BLaER1 (cell line): ENCODE data around the gene SLCO2B1.

Source experiments
- H3K27ac ChIP-seq: shearing (Covaris generic); formaldehyde crosslinking; 2 replicates; pipeline ENCODE4 v1.8.1; 2022
- H3K27me3 ChIP-seq: shearing (Covaris generic); formaldehyde crosslinking; 2 replicates; pipeline ENCODE4 v1.8.1; 2022
- H3K36me3 ChIP-seq: shearing (Covaris generic); formaldehyde crosslinking; 2 replicates; pipeline ENCODE4 v1.8.1; 2022
- H3K4me1 ChIP-seq: shearing (Covaris generic); formaldehyde crosslinking; 2 replicates; pipeline ENCODE4 v1.8.1; 2022
- H3K4me2 ChIP-seq: shearing (Covaris generic); formaldehyde crosslinking; 2 replicates; pipeline ENCODE4 v1.8.1; 2022
- H3K4me3 ChIP-seq: shearing (Covaris generic); formaldehyde crosslinking; 2 replicates; pipeline ENCODE4 v1.8.1; 2022
- H3K9ac ChIP-seq: shearing (Covaris generic); formaldehyde crosslinking; 2 replicates; pipeline ENCODE4 v1.8.1; 2022
- H3K9me3 ChIP-seq: shearing (Covaris generic); formaldehyde crosslinking; 2 replicates; pipeline ENCODE4 v1.8.1; 2022
- H4K20me1 ChIP-seq: shearing (Covaris generic); formaldehyde crosslinking; 2 replicates; pipeline ENCODE4 v1.8.1; 2022
- Cebpa-rat ChIP-seq: shearing (Covaris generic); IDR thresholded peaks from 2 replicates; pipeline ENCODE4 v1.8.1; 2022

SLCO2B1 gene

GRCh38 chr11:75152651-75153427, 1.9 kb downstream of the SLCO2B1 start:
- H3K9ac ChIP-seq: no peak overlapping the region
- no peaks in the 10 kb centered on the region for H3K27me3 ChIP-seq
- H3K4me1 ChIP-seq: peaks cover 42% of the 10 kb centered on the region
- H3K9me3 ChIP-seq: no peaks in the 10 kb centered on the region
- no peaks in the 10 kb centered on the region for H4K20me1 ChIP-seq
- no peak overlapping the region for H3K27ac ChIP-seq
- TF ChIP-seq Cebpa-rat: no peak
- no peak overlapping the region for H3K4me3 ChIP-seq
- no peaks in the 10 kb centered on the region for H3K36me3 ChIP-seq
- H3K4me2 ChIP-seq: peak overlapping the region; percentile 47

GRCh38 chr11:75154646-75155569, 4.0 kb downstream of the SLCO2B1 start:
- Histone ChIP-seq H3K4me1 (peaks cover 50% of the 10 kb centered on the region), H3K27me3 (no peaks in the 10 kb centered on the region), H3K27ac (no peak overlapping the region), H3K4me3 (no peak overlapping the region), H4K20me1 (peaks cover 5% of the 10 kb centered on the region; the same call in 1 of the 2 replicates), H3K4me2 (peak overlapping the region; percentile 37), H3K36me3 (no peaks in the 10 kb centered on the region), H3K9ac (no peak overlapping the region), H3K9me3 (no peaks in the 10 kb centered on the region)
- no peak for TF ChIP-seq Cebpa-rat

GRCh38 chr11:75155570-75156422, 4.9 kb downstream of the SLCO2B1 start:
- Histone ChIP-seq H3K9ac (no peak overlapping the region), H3K4me1 (peaks cover 57% of the 10 kb centered on the region), H3K4me2 (peak overlapping the region; percentile 37; the same call in 1 of the 2 replicates), H4K20me1 (peaks cover 7% of the 10 kb centered on the region; the same call in 1 of the 2 replicates), H3K9me3 (no peaks in the 10 kb centered on the region), H3K27ac (no peak overlapping the region), H3K4me3 (no peak overlapping the region), H3K36me3 (no peaks in the 10 kb centered on the region), H3K27me3 (no peaks in the 10 kb centered on the region)
- TF ChIP-seq Cebpa-rat: no peak

- H3K9me3 ChIP-seq: no peaks in the 10 kb centered on the region
- no peaks in the 10 kb centered on the region for H3K36me3 ChIP-seq
- H3K9ac ChIP-seq: no peak overlapping the region
- H3K4me1 ChIP-seq: peaks cover 69% of the 10 kb centered on the region
- H4K20me1 ChIP-seq: peaks cover 7% of the 10 kb centered on the region; the same call in 1 of the 2 replicates
- H3K27ac ChIP-seq: no peak overlapping the region
- no peak for TF ChIP-seq Cebpa-rat
- H3K4me3 ChIP-seq: no peak overlapping the region
- H3K4me2 ChIP-seq: 0 out of 2 replicates have a peak overlapping the region, but pooled peaks have one; percentile 96
- H3K27me3 ChIP-seq: no peaks in the 10 kb centered on the region
Measured at GRCh38 chr11:75158241-75158640, 7.3 kb downstream of the SLCO2B1 start.

- Histone ChIP-seq H3K9me3 (no peaks in the 10 kb centered on the region), H3K36me3 (no peaks in the 10 kb centered on the region), H3K9ac (no peak overlapping the region), H3K27ac (peak overlapping the region; percentile 69), H3K4me1 (peaks cover 70% of the 10 kb centered on the region), H3K27me3 (no peaks in the 10 kb centered on the region), H3K4me2 (peak overlapping the region; percentile 96), H4K20me1 (peaks cover 7% of the 10 kb centered on the region; the same call in 1 of the 2 replicates), H3K4me3 (no peak overlapping the region)
- no peak for TF ChIP-seq Cebpa-rat
Measured at GRCh38 chr11:75158696-75159150, 7.8 kb downstream of the SLCO2B1 start.

- Histone ChIP-seq H3K4me3 (0 out of 2 replicates have a peak overlapping the region, but pooled peaks have one; percentile 38), H3K27me3 (no peaks in the 10 kb centered on the region), H3K9me3 (no peaks in the 10 kb centered on the region), H3K27ac (peak overlapping the region; percentile 69), H3K36me3 (no peaks in the 10 kb centered on the region), H3K4me1 (peaks cover 76% of the 10 kb centered on the region), H3K4me2 (peak overlapping the region; percentile 96), H3K9ac (peak overlapping the region; percentile 21; the same call in 1 of the 2 replicates), H4K20me1 (peaks cover 7% of the 10 kb centered on the region; the same call in 1 of the 2 replicates)
- no peak for TF ChIP-seq Cebpa-rat
Measured at GRCh38 chr11:75159151-75159953, 8.4 kb downstream of the SLCO2B1 start.

- peak overlapping the region; percentile 74 for H3K27ac ChIP-seq
- no peak overlapping the region for H3K9ac ChIP-seq
- H3K36me3 ChIP-seq: no peaks in the 10 kb centered on the region
- peak overlapping the region; percentile 38; the same call in 1 of the 2 replicates for H3K4me3 ChIP-seq
- H3K27me3 ChIP-seq: no peaks in the 10 kb centered on the region
- peaks cover 77% of the 10 kb centered on the region for H3K4me1 ChIP-seq
- TF ChIP-seq Cebpa-rat: no peak
- H3K4me2 ChIP-seq: peak overlapping the region; percentile 96
- H3K9me3 ChIP-seq: no peaks in the 10 kb centered on the region
- H4K20me1 ChIP-seq: peaks cover 7% of the 10 kb centered on the region; the same call in 1 of the 2 replicates
Measured at GRCh38 chr11:75160220-75160757, 9.4 kb downstream of the SLCO2B1 start.

- H3K27ac ChIP-seq: peak overlapping the region; percentile 74
- H3K4me2 ChIP-seq: peak overlapping the region; percentile 96
- H3K4me1 ChIP-seq: peaks cover 73% of the 10 kb centered on the region
- H3K9me3 ChIP-seq: no peaks in the 10 kb centered on the region
- H3K4me3 ChIP-seq: no peak overlapping the region
- H3K36me3 ChIP-seq: no peaks in the 10 kb centered on the region
- peaks cover 7% of the 10 kb centered on the region; the same call in 1 of the 2 replicates for H4K20me1 ChIP-seq
- no peak overlapping the region for H3K9ac ChIP-seq
- TF ChIP-seq Cebpa-rat: no peak
- H3K27me3 ChIP-seq: no peaks in the 10 kb centered on the region
Measured at GRCh38 chr11:75160880-75161279, 10.0 kb downstream of the SLCO2B1 start.
